ENCODE results near the gene AAMDC. TPM values are rescaled to one million over a fixed set of nuclear protein-coding genes. Genes with fewer than 3 reads are reported as not detected.
A peak's percentile ranks its signal among the peaks of the same experiment; 100 is the strongest.

The AAMDC gene
- 100 to 1,000 TPM; 103 to 113 TPM for total RNA-seq

DNA sequence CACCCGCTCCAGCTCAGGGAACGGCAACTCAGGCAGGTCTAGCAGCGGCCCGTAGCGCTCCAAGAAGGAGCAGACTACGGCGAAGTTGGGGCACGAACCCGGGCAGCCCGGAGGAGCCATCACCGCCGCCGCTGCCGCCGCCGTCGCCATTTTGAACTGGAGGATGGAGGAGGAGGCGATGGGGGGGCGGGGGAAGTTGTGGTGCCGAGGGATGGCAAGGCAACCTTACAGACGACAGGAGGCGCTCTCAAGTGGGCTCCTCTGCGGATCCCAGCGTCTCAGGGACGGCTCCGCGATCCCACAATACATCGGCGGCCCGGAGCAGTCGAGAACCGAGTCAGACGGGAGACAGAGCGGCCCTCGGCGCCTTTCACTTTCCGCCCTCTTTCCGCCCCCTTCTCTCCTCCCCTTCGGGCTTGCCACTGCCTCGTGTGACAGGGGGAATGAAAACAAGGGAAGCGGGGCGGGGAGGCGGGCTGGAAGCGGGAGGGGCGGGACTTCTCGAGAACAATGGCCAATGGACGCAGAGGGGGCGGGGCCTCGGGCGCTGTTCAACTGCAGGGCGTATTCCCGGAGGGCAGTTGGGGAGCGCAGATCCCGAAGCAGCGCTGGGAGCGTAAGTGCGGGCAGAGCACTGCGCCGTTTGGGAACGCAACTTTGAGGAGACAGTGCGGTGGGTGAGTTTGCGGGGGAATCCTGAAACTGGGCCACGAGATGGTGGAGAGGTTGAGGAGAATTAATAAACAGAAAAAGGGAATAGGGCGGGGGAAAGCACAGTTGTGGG lies at the start of gene AAMDC, which contains the start of gene RSF1:
TSS of gene AAMDC (plus strand) at position 580 of the 784 bp plus-strand sequence. CDS start 21,353 bp downstream, outside the sequence.
TSS of gene RSF1 (minus strand) at position 158 of the 784 bp plus-strand sequence. CDS start at position 150, 8 bp downstream.
- Histone ChIP-seq H3K4me3 (peak within 1 kb of the TSS; percentile 70 to 100), H3K9me3 (no peaks in the 10 kb centered on the region), H3K36me3 (no peaks in the 10 kb centered on the region), H3K4me1 (peaks cover 0 to 48% of the 10 kb centered on the region in 2 donors), H3K27ac (peak within 1 kb of the TSS; percentile 90 to 99), H3K27me3 (no peaks in the 10 kb centered on the region)
- TF ChIP-seq, protein P1, sequence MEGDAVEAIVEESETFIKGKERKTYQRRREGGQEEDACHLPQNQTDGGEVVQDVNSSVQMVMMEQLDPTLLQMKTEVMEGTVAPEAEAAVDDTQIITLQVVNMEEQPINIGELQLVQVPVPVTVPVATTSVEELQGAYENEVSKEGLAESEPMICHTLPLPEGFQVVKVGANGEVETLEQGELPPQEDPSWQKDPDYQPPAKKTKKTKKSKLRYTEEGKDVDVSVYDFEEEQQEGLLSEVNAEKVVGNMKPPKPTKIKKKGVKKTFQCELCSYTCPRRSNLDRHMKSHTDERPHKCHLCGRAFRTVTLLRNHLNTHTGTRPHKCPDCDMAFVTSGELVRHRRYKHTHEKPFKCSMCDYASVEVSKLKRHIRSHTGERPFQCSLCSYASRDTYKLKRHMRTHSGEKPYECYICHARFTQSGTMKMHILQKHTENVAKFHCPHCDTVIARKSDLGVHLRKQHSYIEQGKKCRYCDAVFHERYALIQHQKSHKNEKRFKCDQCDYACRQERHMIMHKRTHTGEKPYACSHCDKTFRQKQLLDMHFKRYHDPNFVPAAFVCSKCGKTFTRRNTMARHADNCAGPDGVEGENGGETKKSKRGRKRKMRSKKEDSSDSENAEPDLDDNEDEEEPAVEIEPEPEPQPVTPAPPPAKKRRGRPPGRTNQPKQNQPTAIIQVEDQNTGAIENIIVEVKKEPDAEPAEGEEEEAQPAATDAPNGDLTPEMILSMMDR (IDR thresholded peaks at IDR 0.05): peak; percentile 63 to 78
- peak; percentile 99 for DNase-seq (ENCODE audit: low spot score)

DNA sequence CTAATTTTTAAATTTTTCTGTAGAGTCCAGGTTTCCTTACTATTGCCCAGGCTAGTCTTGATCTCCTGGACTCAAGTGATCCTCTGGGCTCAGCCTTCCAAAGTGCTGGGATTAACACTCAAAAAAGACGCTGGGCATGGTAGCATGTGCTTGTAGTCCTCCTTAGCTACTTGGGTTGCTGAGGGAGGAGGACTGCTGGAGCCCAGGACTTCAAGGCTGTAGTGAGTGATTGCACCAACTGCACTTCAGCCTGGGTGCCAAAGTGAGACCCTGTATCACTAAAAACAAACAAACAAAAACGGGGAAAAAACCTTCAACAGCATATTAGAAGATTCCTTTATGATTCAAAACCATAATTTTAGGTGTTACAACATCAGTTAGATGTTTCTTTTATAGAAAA lies 45.0 kb upstream of the AAMDC start:
- no peak for DNase-seq (ENCODE audit: low spot score)
- Histone ChIP-seq H3K4me3 (no peak overlapping the region), H3K4me1 (peaks cover 0 to 26% of the 10 kb centered on the region in 2 donors), H3K9me3 (no peaks in the 10 kb centered on the region), H3K27ac (no peak overlapping the region), H3K27me3 (no peaks in the 10 kb centered on the region), H3K36me3 (no peaks in the 10 kb centered on the region)
- TF ChIP-seq, protein P1 (IDR thresholded peaks at IDR 0.05): no peak

DNA sequence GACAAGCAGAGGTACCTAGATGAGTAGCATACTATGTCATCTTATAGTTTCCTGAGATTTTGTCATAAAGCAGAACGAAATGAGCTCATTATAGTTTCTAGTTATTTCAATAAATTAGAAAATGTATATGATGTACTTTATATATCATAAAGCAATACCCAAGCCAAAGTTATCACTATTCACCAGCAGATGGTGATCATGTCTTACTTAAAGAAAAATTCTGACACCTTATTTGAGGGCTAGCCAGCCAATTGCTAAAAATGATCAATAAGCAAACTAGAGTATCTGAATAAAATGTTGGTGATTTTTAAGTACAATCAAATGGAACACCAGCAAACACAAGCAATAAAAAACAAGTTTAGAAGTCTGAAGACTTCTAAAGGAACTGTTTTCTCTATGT lies 44.5 kb upstream of the AAMDC start:
- DNase-seq (ENCODE audit: low spot score): no peak
- Histone ChIP-seq H3K27me3 (no peaks in the 10 kb centered on the region), H3K4me1 (peaks cover 0 to 21% of the 10 kb centered on the region in 2 donors), H3K9me3 (no peaks in the 10 kb centered on the region), H3K4me3 (no peak overlapping the region), H3K36me3 (no peaks in the 10 kb centered on the region), H3K27ac (no peak overlapping the region)
- TF ChIP-seq, protein P1 (IDR thresholded peaks at IDR 0.05): no peak

DNA sequence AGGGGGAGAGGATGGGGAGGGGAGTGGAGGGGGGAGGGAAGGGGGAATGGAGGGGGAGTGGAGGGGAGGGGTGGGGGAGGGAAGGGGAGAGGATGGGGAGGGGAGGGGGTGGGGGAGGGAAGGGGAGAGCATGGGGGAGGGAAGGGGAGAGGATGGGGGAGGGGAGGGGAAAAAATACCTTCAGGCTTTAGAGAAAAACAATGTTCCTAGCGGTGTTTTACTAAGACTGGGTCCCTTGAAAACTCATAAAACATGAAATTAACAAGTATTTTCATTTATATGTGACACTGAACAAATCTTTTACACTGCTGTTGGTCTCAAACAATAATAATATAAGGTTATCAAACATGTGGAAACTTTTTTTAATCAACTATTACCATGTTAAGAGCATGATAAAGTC lies 42.8 kb upstream of the AAMDC start:
- no peaks in the 10 kb centered on the region for H3K9me3 ChIP-seq
- H3K27me3 ChIP-seq: no peaks in the 10 kb centered on the region
- TF ChIP-seq, protein P1 (IDR thresholded peaks at IDR 0.05): no peak
- no peaks in the 10 kb centered on the region for H3K36me3 ChIP-seq
- no peak overlapping the region for H3K4me3 ChIP-seq
- peaks cover 0 to 16% of the 10 kb centered on the region in 2 donors for H3K4me1 ChIP-seq
- DNase-seq (ENCODE audit: low spot score): no peak
- no peak overlapping the region for H3K27ac ChIP-seq

DNA sequence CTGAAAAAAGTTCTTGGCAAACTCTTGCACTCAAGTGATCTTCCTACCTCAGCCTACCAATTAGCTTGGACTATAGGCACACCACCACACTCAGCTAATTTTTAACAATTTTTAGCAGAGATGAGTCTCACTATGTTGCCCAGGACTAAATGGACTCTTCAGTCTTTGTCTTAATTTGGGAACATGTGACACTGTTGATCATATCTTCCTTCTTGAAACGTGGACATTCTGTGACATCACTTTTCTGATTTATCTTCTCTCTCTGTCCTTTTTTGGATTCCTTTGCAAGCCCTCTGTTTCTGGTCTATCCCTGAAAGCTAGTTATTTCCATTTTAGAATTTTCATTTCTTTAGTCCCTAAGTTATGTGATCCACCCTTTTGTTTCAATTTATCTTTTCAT lies 42.4 kb upstream of the AAMDC start:
- Histone ChIP-seq H3K27me3 (no peaks in the 10 kb centered on the region), H3K4me3 (no peak overlapping the region), H3K36me3 (no peaks in the 10 kb centered on the region), H3K4me1 (peaks cover 0 to 16% of the 10 kb centered on the region in 2 donors), H3K9me3 (no peaks in the 10 kb centered on the region), H3K27ac (no peak overlapping the region)
- DNase-seq (ENCODE audit: low spot score): no peak
- TF ChIP-seq, protein P1 (IDR thresholded peaks at IDR 0.05): no peak

Measured in right atrium auricular region (tissue), 2 donors.